ENCODE measurements around the gene UBE2QL1.

DNA sequence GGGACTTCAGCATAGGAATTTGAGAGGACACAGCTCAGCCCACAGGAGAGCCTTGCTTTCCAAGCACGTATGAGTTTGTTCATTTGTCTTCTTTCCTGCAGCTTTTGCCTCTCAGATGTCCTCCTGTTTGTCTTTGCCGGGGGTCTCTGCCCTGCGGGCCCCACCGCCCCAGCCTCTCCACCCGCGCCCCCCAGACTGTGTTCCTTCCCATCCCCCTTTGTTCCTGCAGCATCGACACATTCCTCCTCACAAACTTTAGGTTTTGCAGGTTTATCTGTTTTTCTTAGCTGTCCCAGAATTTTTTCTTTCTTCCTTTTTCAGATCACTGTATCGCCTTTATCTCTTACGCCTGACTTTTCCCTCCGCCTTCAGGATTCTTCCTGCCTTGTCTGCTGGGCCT is 18.9 kb downstream of the UBE2QL1 start:
- TF ChIP-seq, protein P1, sequence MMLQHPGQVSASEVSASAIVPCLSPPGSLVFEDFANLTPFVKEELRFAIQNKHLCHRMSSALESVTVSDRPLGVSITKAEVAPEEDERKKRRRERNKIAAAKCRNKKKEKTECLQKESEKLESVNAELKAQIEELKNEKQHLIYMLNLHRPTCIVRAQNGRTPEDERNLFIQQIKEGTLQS (IDR thresholded peaks at IDR 0.05; ENCODE audit: insufficient read depth, low read depth, low read length) = no peak
- TF ChIP-seq CEBPB (IDR thresholded peaks at IDR 0.05; ENCODE audit: low read depth, low read length) = no peak
- TF ChIP-seq RXRA (IDR thresholded peaks at IDR 0.05; ENCODE audit: insufficient read depth, low read depth, low read length) = no peak
- TF ChIP-seq, protein P2, sequence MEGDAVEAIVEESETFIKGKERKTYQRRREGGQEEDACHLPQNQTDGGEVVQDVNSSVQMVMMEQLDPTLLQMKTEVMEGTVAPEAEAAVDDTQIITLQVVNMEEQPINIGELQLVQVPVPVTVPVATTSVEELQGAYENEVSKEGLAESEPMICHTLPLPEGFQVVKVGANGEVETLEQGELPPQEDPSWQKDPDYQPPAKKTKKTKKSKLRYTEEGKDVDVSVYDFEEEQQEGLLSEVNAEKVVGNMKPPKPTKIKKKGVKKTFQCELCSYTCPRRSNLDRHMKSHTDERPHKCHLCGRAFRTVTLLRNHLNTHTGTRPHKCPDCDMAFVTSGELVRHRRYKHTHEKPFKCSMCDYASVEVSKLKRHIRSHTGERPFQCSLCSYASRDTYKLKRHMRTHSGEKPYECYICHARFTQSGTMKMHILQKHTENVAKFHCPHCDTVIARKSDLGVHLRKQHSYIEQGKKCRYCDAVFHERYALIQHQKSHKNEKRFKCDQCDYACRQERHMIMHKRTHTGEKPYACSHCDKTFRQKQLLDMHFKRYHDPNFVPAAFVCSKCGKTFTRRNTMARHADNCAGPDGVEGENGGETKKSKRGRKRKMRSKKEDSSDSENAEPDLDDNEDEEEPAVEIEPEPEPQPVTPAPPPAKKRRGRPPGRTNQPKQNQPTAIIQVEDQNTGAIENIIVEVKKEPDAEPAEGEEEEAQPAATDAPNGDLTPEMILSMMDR (IDR thresholded peaks at IDR 0.05; ENCODE audit: control extremely low read depth in 1 of 3, insufficient read depth in 1 of 3, low read depth in 1 of 3, low read length in 3 of 3) = no peak
- TF ChIP-seq POLR2A (IDR thresholded peaks at IDR 0.05; ENCODE audit: control extremely low read depth in 1 of 2, low read depth in 2 of 2, low read length in 2 of 2) = no peak
- TF ChIP-seq, protein P3, sequence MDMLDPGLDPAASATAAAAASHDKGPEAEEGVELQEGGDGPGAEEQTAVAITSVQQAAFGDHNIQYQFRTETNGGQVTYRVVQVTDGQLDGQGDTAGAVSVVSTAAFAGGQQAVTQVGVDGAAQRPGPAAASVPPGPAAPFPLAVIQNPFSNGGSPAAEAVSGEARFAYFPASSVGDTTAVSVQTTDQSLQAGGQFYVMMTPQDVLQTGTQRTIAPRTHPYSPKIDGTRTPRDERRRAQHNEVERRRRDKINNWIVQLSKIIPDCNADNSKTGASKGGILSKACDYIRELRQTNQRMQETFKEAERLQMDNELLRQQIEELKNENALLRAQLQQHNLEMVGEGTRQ (IDR thresholded peaks at IDR 0.05; ENCODE audit: low read length) = no peak
- TF ChIP-seq, protein P4, sequence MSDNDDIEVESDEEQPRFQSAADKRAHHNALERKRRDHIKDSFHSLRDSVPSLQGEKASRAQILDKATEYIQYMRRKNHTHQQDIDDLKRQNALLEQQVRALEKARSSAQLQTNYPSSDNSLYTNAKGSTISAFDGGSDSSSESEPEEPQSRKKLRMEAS (IDR thresholded peaks at IDR 0.05) = no peak

Measured in H1 (cell line).